Amniotic epithelial cell (primary cell): ENCODE results near the gene SEPTIN12.
A peak's percentile ranks its signal among the peaks of the same experiment; 100 is the strongest.
"Not testable (repeated sequence)": the region's sequence is repeated elsewhere in the genome, so short reads cannot be mapped to it uniquely, and the experiment has no call there.

Experiments
- DNase-seq: peaks from one replicate; pipeline ENCODE4 v3.0.0-alpha.2; 2010; ENCODE audit warnings: low read depth

Gene SEPTIN12

DNA sequence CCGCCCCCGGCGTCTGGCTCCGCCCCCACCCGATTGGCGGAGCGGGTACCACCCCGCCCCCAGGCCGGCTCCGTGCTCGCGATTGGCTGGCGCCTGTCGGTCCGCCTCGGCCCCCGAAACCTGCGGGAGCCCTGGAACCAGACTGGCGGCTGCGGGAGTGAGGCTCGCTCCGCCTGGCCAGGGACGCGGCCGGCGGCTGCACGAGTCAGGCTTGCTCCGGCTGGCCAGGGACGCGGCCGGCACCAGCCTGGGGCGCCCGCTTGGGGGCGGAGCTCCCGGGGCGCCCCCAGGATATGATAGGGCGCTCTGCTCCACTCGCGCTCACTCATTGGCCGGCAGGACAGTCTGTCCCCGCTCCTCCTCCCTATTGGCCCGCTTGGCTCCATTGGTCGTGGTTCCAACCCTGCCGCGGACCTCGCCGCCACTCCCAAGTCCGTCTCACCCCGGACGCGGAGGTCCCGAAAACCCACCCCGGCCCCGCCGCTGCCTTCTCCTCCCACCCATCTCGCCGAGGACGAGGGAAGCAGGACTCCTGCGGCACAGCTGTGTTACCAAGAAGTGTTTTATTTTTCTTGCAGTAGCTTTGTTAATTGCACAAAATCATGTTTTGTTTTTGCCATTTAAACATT, 14.6 kb upstream of the SEPTIN12 start:
- peak; percentile 85 for DNase-seq

DNA sequence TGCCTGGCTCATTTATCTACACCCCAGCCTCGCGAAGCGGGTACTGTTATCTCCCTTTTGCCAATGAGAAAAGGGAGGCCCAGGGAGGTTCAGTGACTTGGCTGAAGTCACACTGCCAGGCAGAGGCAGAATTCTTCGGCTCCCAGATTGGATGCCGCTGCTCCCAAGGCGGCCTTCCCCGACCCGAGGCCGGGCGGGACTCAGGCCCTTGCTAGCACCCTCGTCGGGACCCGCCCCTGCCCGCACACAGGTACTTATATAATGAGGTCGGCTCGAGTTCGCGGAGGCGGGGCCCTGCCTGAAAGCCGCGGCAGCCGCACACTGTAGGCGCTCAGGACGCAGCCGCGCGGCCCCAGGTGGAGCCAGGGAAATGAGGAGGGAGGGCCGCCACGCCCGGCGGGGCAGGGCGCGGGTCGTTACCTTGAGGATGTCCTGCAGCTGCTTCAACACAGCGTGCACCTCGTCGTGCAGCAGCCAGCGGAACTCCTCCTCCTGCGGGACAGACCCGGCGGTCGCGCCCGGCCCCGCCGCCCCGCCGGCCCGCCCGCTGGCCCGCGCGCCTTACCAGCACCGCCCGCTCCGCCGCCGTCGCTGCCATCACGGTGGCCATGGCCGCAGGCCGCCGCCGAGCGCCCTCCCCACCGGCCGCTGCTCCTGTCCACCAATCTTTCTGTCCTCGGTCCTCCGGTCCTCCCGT, 14.0 kb upstream of the SEPTIN12 start, which contains the start of gene ROGDI:
Gene ROGDI (minus strand): TSS at position 672 of the 697 bp plus-strand sequence. CDS start 62 bp downstream, at position 610.
- peak; percentile 27 for DNase-seq

DNA sequence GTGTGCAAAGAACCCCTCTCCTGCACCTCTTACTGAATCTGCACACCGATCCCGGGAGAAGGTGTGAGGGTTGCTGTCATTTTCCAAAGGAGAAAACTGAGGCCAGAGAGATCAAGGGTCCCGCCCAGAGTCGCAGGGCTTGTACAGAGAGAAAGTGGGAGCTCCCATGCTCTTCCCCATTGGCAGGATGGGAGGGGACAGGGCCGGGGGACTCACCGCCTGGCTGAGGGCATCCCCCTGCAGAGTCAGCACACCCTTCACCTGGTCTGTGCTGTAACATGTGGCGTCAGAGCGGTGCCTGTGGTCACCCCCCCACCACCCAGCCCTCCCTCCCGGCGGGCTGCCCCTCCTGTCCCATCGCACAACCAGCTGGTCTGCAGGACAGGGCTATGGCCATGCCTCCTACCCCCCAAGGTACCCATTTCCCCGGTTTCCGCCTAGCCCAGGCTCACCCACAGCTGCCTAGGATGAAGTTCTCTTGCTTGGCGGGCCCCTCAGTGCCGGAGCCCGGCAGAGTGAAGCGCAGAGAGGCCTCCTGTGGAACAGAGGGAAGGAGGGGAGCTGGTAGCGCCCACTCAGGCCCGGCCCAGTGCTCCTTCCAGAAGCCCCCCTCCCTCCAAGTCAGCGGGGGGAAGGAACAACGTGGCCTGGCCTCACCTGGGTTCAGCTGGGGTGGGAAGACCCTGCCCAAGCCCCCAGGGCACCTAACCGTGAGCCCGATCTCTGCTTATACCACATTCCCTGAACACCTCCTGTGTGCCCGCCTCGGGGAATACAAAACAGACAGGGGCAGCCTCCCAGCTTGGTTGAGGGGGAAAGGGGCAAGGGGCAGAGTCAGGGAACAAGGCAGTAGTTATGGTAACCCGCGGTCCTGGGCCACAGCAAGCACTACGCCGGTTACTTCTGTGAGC, 13.2 kb upstream of the SEPTIN12 start:
- no peak for DNase-seq

DNA sequence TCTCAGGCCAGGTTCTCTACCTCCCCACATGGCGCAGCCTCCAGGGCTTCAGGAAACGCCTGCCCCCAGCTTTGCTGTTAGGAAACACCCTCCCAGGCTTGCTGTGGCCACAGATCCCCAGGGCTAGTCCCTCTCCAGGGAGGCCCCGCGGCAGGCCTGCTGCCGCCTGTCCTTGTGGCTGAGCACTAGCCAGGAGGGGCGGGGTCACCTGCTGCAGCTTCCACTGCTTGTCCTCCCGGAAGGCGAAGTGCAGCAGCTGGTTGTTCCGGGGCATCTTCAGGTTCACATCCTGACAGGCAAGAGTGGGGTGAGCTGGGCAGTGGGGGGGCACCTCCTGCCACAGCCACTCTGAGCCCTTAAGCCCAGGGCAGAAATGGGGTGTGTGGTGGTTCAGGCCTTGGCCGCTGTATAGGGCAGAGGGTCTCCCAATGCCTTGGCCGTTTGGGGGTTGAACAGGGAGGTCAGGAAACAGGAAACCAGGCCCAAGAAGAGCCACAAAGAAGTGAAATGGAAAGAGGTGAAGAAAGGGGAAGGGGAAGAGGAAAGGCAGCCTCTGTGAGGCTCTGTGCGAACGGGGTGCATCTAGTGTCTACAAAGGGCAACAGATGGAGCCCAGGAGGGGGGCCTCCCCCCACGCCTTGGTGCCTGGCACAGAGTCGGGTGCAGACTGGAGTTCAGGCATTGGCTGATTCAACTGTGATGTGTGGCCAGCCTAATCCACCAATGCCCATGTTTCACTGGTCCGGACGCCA, 12.3 kb upstream of the SEPTIN12 start:
- DNase-seq, result no peak

DNA sequence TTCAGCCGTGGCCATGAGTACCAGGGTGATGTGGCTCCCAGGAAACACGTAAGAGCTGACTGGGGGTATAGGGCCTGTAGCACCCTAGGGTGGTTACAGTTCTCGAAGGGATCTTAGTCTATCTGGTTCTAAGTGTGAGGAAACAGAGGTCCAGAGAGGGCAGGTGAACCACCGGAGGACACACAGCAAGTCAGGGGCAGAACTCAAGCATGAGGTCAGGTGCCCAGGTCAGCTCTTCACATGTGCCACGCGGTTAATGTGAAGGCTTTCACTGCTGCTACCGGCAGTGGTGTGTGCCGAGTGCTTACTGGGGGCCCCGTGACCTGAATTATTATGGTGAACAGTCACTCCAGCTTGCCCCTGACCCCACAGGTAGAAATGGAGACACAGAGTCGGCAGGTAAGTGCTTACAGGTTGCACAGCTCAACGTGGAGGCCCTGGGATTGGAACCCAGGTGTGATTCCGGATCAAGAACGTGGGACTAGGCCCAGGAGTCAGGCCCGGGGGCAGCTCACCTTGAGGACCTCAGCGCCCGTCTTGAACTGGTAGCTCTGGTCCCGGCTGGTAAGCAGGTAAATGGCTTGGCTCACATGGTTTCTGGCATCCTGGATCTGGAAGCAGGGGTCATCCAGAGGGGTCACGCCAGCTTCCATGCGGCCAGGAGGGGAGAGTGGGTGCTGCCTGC, 11.2 kb upstream of the SEPTIN12 start:
- no peak for DNase-seq

DNA sequence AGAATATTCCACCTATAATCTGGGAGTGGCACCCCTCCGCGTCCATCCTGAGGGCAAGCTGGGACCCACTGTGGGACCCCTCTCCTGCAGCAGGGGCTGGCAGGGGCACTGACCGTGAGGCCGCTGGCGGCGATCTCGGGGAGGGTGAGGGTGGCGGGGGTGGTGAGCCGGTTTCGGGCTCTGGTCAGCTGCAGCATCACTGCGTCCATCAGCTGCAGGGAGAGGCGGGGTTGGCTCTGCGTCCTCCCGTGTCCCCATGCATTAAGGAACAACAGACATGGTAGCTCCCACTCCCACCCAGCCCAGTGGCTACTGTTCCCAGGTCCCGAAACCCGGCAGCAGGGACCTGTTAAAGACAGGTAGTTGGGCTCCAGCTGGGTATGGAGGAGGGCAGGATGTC, 10.3 kb upstream of the SEPTIN12 start:
- DNase-seq, result no peak

DNA sequence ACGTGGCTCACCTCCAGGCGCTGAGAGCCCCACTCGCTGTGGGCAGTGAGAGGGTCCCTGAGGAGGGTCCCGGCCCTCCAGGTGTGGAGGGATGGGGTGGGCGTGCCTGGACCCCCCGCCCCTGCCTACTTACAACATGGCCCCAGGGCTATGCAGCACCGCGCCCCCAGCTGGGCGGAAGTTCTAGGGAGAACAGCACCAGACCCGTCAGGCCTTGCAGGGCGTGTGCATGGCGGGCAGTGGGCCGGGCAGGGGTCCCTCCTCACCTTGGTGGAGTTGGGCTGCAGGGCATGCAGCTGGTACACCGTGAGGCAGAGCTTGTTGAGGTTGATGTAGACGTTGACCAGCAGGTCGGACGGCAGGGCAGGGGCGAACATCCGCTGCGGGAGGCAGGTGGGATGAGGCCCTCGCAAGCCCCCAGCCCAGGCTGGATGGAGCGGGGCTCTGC, 9.7 kb upstream of the SEPTIN12 start:
- no peak for DNase-seq

DNA sequence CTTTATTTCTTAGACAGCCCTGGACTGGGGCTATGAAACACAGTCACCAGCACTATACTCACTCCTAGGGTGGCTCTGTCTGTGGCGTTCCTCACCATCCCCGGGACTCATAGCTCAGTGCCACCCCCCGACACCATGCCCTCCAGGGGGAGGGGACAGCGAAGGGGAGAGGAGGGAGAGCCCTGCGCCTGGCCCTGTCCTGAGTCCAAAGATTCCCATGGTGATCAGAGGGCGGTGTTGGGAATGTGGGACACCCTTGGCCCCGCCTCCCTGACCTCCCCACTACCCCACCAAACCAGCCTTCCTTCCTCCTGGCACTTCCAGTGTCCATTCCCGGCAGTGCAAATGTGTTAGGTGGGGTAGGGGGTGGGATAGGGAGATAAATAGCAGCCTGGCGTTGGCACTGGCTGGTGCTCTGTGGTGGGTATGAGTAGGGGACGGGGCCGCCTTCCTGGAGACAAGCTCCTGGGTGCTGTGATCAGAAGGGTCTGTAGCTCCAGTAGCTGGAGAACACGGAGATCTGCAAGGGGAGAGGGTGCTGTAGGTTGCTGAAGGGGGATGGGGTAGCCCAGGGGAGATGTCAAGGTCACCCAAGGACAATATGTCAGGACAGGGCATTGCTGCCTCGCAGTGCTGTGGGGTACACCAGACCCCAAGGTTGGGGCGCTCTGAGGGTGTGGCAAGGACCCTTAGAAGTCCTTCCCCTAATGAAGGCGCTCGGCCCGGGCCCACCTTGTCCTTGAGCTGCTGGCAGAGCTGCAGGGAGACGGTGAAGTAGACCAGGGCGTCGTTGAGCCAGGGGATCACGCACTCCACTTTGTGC, 9.0 kb upstream of the SEPTIN12 start:
- no peak for DNase-seq

DNA sequence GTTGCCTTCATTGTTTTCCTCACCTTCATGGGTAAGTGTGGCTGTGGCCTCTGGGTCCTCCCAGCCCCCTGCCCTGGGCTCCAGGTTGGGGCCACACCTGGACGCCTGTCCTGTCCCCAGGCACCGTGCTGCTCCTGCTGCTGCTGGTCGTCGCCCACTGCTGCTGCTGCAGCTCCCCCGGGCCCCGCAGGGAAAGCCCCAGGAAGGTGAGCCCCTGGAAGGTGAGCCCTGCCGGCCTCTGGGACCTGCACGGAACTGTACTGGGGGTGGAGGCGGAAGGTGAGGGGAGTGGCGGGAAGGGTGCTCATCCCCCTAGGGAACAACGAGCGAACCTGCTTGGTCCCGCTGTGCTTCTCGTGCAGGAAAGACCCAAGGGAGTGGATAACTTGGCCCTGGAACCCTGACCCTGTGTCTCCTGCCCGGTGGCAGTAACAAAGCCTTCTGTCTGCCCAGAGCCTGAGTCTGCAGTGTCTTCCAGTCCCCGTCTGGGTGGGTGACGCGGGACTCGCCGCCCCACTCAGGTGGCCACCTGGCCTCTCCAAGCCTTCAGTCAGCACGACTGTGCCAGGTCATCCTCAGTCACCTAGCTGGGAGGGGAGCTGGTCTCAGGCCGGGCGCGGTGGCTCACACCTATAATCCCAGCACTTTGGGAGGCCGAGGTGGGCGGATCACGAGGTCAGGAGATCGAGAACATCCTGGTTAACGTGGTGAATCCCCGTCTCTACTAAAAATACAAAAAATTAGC, 7.9 kb upstream of the SEPTIN12 start:
- DNase-seq, result no peak

DNA sequence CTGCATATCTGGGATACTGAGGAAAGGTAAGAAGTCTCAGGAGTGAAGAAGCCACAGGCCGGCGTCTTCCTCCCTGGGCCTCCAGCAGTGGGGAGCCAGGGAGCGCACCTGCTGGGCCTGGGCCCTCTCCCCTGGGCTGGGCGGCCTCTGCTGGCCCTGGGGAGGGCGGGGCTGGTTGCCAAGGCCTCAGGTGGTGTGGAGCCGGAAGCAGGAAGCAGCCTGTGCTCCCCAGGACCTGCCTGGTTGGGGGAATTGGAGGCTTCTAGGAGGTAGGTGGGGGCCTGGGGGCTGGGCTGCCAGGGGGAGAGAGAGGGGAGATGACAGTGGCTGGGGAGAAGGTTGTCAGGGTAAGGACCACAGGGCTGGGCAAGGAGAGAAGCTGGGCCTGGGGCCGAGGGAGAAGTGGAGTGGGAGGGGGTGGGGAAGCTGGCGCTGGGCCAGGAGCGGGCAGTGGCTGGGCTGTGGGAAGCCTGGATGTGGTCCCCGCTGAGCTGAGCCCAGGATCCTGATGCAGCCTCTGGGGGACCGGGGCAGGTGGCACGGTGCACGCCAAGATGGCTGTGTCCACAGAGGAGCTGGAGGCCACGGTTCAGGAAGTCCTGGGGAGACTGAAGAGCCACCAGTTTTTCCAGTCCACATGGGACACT, 7.2 kb upstream of the SEPTIN12 start, which contains the start of gene SMIM22:
Gene SMIM22 (plus strand): TSS at position 189 of the 647 bp plus-strand sequence. CDS start 366 bp downstream, at position 555.
- DNase-seq, result no peak

DNA sequence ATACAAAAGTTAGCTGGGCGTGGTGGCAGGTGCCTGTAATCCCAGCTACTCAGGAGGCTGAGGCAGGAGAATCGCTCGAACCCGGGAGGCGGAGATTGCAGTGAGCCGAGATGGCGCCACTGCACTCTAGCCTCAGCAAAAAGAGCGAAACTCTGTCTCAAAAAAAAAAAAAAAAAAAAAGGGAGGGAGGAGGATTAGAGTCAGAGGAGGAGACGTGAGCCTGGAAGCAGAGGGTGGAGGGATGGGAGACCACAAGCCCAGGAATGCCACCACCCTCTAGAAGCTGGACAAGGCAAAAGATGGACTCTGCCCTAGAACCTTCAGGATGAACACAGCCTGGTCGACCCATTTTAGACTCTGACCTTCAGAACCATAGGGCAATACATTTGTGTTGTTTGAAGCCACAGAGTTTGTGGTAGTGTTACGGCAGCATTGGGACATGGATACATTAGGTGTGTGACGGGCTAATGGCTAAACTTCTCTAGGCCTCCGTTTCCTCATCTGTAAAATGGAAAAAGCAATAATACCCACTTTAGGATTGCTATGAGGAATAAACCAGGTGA, 4.9 kb upstream of the SEPTIN12 start:
- DNase-seq, result no peak

DNA sequence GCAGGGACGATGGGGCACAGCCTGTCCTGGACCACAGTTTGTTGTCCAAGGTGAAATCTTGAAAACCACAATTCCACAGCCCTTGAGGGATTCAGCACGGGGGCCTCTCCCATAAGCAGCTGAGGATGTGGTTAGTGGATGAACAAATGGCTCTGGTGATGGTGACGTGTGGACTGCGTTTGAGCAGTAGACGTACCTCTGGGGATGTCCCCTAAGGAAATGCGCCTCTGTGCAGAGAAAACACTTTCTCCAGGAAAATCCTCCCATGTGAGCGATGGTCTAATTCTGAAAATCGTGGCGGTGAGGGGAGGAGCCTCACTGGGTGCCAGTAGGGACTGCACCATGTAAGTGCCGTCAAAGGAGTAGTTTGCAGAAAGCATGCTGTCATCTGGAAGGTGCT, 2.7 kb upstream of the SEPTIN12 start:
- DNase-seq, result no peak

DNA sequence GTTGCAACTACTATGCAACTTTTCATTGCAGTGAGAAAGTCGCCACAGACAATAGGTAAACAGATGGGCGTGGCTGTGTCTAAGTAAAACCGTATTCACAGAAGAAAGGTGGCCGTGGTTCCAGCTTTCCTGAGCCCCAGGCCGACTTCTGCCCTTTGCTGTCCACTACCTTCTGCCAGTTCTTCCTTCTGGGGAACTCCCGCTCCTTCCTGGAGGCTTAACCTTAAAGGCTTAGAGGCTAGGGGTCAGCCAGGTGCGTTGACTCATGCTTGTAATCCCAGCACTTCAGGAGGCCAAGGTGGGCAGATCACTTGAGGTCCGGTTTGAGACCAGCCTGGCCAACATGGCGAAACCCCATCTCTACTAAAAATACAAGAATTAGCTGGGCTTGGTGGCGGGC, 2.1 kb upstream of the SEPTIN12 start:
- no peak for DNase-seq

DNA sequence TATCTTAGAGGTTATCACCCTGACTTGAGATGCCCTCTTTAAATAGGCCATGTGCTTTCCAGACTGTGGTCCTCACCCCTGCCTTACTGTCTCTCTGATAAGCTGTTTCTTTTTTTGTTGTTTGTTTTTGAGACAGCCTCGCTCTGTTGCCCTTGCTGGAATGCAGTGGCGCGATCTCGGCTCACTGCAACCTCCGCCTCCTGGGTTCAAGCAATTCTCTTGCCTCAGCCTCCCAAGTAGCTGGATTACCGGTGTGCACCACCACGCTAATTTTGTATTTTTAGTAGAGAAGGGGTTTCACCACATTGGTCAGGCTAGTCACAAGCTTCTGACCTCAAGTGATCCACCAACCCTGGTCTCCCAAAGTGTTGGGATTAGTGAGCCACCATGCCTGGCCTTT, 765 bp upstream of the SEPTIN12 start:
- DNase-seq, result no peak

DNA sequence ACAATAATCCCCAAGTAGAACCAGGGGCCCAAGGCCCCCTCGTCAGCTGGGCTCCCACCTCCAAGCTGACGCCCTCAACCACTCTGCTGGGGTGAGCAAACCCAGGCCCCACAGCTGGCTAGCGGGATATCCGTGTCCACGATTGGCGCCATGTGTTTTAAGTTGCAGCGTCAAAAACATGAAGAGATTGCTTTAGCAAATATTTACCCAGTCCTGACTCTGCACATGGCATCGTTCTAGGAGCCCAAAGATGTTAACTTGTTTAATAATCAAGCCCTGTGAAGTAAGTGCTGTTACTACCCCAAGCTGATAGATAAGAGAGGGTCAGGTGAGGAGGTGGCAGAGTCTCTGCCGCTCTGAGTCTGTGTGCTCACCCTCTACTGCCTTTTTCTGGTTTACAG, 344 bp upstream of the SEPTIN12 start:
- DNase-seq, result no peak

DNA sequence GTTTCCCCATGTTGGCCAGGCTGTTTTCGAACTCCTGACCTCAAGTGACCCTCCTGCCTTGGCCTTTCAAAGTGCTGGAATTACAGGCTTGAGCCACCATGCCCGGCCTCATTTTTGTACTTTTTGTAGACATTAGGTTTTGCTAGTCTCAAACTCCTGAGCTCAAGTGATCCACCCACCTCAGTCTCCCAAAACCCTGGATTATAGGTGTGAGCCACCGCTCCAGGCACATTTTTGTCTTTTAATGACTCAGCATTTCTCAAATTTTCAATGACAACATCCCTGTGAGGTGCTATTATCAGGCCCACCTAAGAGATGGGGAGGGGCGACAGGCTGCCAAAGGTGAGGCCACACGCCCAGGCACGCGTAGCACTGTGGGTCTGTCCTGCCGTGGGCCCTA, 1.1 kb downstream of the SEPTIN12 start:
- no peak for DNase-seq

DNA sequence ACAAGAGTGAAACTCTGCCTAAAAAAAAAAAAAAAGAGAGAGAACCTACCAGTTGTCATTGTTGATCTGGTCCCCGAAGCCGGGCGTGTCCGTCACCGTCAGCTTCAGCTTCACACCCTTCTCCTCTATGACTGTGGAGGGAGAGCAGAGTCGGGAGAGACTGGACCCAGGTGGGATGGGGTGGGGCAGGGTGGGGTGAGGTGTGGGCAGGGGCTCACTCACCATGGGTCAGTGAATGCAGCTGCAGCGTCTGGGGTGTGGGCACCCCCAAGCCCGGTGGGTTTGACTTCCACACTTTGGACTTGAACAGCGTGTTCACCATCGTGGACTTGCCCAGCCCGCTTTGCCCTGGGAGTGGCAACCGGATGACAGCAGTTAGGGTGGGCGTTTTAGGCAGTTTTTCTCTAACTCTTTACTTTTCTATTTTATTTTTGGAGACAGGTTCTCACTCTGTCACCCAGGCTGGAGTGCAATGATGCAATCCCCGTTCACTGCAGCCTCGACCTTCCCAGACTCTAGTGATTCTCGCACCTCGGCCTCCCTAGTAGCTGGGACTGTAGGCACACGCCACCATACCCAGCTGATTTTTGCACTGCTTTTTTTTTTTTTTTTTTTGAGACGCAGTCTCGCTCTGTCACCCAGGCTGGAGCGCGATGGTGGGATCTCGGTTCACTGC, 2.2 kb downstream of the SEPTIN12 start:
- DNase-seq, result no peak

DNA sequence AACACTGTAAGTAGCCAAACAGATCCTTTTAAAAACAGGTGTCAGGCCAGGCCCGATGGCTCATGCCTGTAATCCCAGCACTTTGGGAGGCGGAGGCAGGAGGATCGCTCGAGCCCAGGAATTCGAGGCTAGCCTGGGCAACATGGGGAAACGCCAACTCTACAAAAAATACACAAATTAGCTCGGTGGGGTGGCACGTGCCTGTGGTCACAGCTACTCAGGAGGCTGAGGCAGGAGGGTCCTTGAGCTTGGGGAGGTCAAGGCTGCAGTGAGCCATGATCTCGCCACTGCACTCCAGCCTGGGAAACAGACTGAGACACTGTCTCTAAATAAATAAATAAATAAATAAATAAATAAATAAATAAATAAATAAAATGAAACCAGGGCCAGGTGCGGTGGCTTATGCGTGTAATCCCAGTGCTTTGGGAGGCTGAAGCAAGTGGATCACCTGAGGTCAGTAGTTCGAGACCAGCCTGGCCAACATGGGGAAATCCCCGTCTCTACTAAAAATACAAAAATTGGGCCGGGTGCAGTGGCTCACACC, 3.6 kb downstream of the SEPTIN12 start:
- not testable (repeated sequence) for DNase-seq
